ENCODE results near the gene GLIS1. TPM values are rescaled to one million over a fixed set of nuclear protein-coding genes. Genes with fewer than 3 reads are reported as not detected.

The GLIS1 gene
- total and polyA plus RNA-seq, 8 donors: 0.20 to 4.8 (median 0.55) TPM; not detected in 1

GRCh38 chr1:53499257-53500203 is 239.4 kb downstream of the GLIS1 start:
- TF ChIP-seq EP300 (IDR thresholded peaks at IDR 0.05) (no peak), POLR2AphosphoS5 (IDR thresholded peaks at IDR 0.05) (no peak), POLR2A (IDR thresholded peaks at IDR 0.05) (no peak), CTCF (IDR thresholded peaks at IDR 0.05) (no peak)
- intact Hi-C loops (cut with DNase I; ENCODE audit: low total_unique reads): no loop called here
- H3K27me3 ChIP-seq: peaks cover 0 to 44% (median 13%) of the 10 kb centered on the region in 3 donors
- no peak overlapping the region for H3K4me3 ChIP-seq
- H3K36me3 ChIP-seq: no peaks in the 10 kb centered on the region
- DNase-seq: no peak
- 74 to 83% (median 81%) methylated on average over 18 to 20 of the region's 20 CpGs for WGBS, 5 donors
- no peaks in the 10 kb centered on the region for H3K9me3 ChIP-seq
- peak overlapping the region in 1 of 5 donors; percentile 46 for H3K27ac ChIP-seq
- H3K4me1 ChIP-seq: peaks cover 0 to 18% (median 0%) of the 10 kb centered on the region in 4 donors

- no peak for DNase-seq
- Histone ChIP-seq H3K4me3 (no peak overlapping the region), H3K36me3 (no peaks in the 10 kb centered on the region), H3K4me1 (peaks cover 0 to 18% (median 0%) of the 10 kb centered on the region in 4 donors), H3K9me3 (no peaks in the 10 kb centered on the region), H3K27me3 (peaks cover 0 to 43% (median 13%) of the 10 kb centered on the region in 3 donors), H3K27ac (no peak overlapping the region)
- 46 to 63% (median 54%) methylated on average over 4 to 9 of the region's 9 CpGs for WGBS, 5 donors
- TF ChIP-seq POLR2AphosphoS5 (IDR thresholded peaks at IDR 0.05) (no peak), POLR2A (IDR thresholded peaks at IDR 0.05) (no peak), EP300 (IDR thresholded peaks at IDR 0.05) (no peak), CTCF (IDR thresholded peaks at IDR 0.05) (no peak)
- intact Hi-C loops (cut with DNase I; ENCODE audit: low total_unique reads): no loop called here
These were observed 240.3 kb downstream of the GLIS1 start for GRCh38 chr1:53498555-53499131.

GRCh38 chr1:53495633-53496345 is 243.2 kb downstream of the GLIS1 start:
- Histone ChIP-seq H3K4me3 (no peak overlapping the region), H3K36me3 (no peaks in the 10 kb centered on the region), H3K9me3 (no peaks in the 10 kb centered on the region), H3K27me3 (peaks cover 0 to 24% (median 3%) of the 10 kb centered on the region in 3 donors), H3K27ac (no peak overlapping the region), H3K4me1 (peaks cover 0 to 13% (median 0%) of the 10 kb centered on the region in 4 donors)
- 86 to 94% (median 90%) methylated on average over 8 of the region's 8 CpGs for WGBS, 5 donors
- no peak for DNase-seq
- intact Hi-C loops (cut with DNase I; ENCODE audit: low total_unique reads): no loop called here
- no peak for TF ChIP-seq CTCF (IDR thresholded peaks at IDR 0.05)
- TF ChIP-seq EP300 (IDR thresholded peaks at IDR 0.05): no peak
- TF ChIP-seq POLR2A (IDR thresholded peaks at IDR 0.05): no peak
- TF ChIP-seq POLR2AphosphoS5 (IDR thresholded peaks at IDR 0.05): no peak

- intact Hi-C loops (cut with DNase I; ENCODE audit: low total_unique reads): no loop called here
- peaks cover 0 to 4% (median 0%) of the 10 kb centered on the region in 4 donors for H3K9me3 ChIP-seq
- no peak for TF ChIP-seq EP300 (IDR thresholded peaks at IDR 0.05)
- TF ChIP-seq POLR2AphosphoS5 (IDR thresholded peaks at IDR 0.05): no peak
- TF ChIP-seq POLR2A (IDR thresholded peaks at IDR 0.05): no peak
- no peak for TF ChIP-seq CTCF (IDR thresholded peaks at IDR 0.05)
- H3K4me3 ChIP-seq: no peak overlapping the region
- H3K4me1 ChIP-seq: peaks cover 0 to 5% (median 4%) of the 10 kb centered on the region in 4 donors
- DNase-seq: no peak
- 46 to 58% (median 52%) methylated on average over 3 of the region's 3 CpGs for WGBS, 5 donors
- peaks cover 0 to 28% (median 25%) of the 10 kb centered on the region in 3 donors for H3K27me3 ChIP-seq
- H3K27ac ChIP-seq: no peak overlapping the region
- no peaks in the 10 kb centered on the region for H3K36me3 ChIP-seq
These were observed 248.6 kb downstream of the GLIS1 start for GRCh38 chr1:53490351-53490750.

Data from stomach (tissue), 9 donors.